Heart right ventricle (tissue), 16 donors: ENCODE measurements around the gene ECM1. TPM values are rescaled to one million over a fixed set of nuclear protein-coding genes. Genes with fewer than 3 reads are reported as not detected.

Experiments used
- ATAC-seq, 8 donors: fragments of 200-7000 bp; cut with Tn5 transposase; one replicate each; pipeline ENCODE4 v1.9.1; 2020; ENCODE audit warnings: mild to moderate bottlenecking in 8 of 8, moderate library complexity in 8 of 8, moderate number of reproducible peaks in 1 of 8
- DNase-seq, 2 donors: peaks; one replicate each; pipeline ENCODE4 v3.0.0-alpha.2; 2020
- H3K27ac ChIP-seq, 10 donors: fragments of 200-600 bp; sonication (generic) in 2 of 10; one replicate each; pipeline versions ENCODE4 v1.5.0 to v1.8.0; 2020 to 2022; ENCODE audit warnings: mild to moderate bottlenecking in 3 of 10
- H3K27me3 ChIP-seq, 7 donors: fragments of 200-600 bp; one replicate each; pipeline ENCODE4 v1.8.0; 2021 to 2022; ENCODE audit warnings: mild to moderate bottlenecking in 2 of 7
- H3K36me3 ChIP-seq, 9 donors: fragments of 200-600 bp; sonication (generic) in 1 of 9; one replicate each; pipeline versions ENCODE4 v1.5.0 to v1.8.0; 2020 to 2022; ENCODE audit warnings: mild to moderate bottlenecking in 2 of 9
- H3K4me1 ChIP-seq, 9 donors: fragments of 200-600 bp; sonication (generic) in 1 of 9; one replicate each; pipeline versions ENCODE4 v1.5.0 to v1.8.0; 2020 to 2022; ENCODE audit warnings: mild to moderate bottlenecking in 4 of 9
- H3K4me3 ChIP-seq, 10 donors: fragments of 200-600 bp; sonication (generic) in 2 of 10; one replicate each; pipeline versions ENCODE4 v1.5.0 to v1.8.0; 2020 to 2022; ENCODE audit warnings: mild to moderate bottlenecking in 7 of 10, moderate library complexity in 2 of 10
- H3K9me3 ChIP-seq, 11 donors: fragments of 200-600 bp in 10 of 11; sonication (generic) in 2 of 11; one replicate each; pipeline versions ENCODE4 v1.5.0 to v1.8.0; 2013 to 2022; ENCODE audit warnings: mild to moderate bottlenecking in 2 of 11, control low read depth in 1 of 11, moderate library complexity in 1 of 11
- CTCF ChIP-seq, 9 donors: fragments of 200-600 bp; sonication (generic) in 2 of 9; IDR thresholded peaks; one replicate each; pipeline versions ENCODE4 v1.5.0 to v1.8.0; 2021 to 2022; ENCODE audit warnings: antibody characterized with exemption in 9 of 9, mild to moderate bottlenecking in 5 of 9, moderate library complexity in 1 of 9
- WGBS, 2 donors: extraction: QIAGEN DNeasy Blood & Tissue Kit; methylation state at CpG; one replicate each; pipeline ENCODE4 v1.1.7; 2013; ENCODE audit warnings: inconsistent platforms in 1 of 2; 5-methylcytosine and 5-hydroxymethylcytosine counted together
- intact Hi-C, 10 donors: fragments of 100-400 bp; cut with DNase I; formaldehyde crosslinking; loops; one replicate each; pipeline versions ENCODE4 v1.11.1 to v1.14.2; 2022
- microRNA-seq, 2 donors: library from miRNA; unstranded; fragments of <30 nt; microRNA quantifications; one replicate each; pipeline ENCODE4 v1.2.0, GENCODE V29; 2021
- polyA plus RNA-seq, 2 donors: library from polyadenylated mRNA; stranded (reverse); fragments of 200-250 nt; gene quantifications; one replicate each; pipeline ENCODE4 v1.2.3, GENCODE V29; 2013
- total RNA-seq, 10 donors: library from RNA; stranded (reverse); fragmentation: NEBNext Ultra II Directional in 3 of 10; extraction: Animal tissue kit (Norgen Biotek cat#: 25700) in 3 of 10; gene quantifications; one replicate each; pipeline versions ENCODE4 v1.2.1 to v1.2.4, GENCODE V29; 2021 to 2023
- donor health status: Arrhythmogenic right ventricular cardiomyopathy.
- donor health status: ischemic (EF 13 %, LVEDD 7.1; RV severe dilation, severe dysfunction).
- donor health status: healthy with polysubstance abuse.
- donor health status: DM: no; HTN: yes; CAD: no.
- donor health status: DM: no; HTN: no; CAD: no.
- donor health status: ischemic (EF 25% LVEDD 6.9; RV normal size, moderate dysfunction).
- donor health status: ischemic (EF 25% LVEDD 5.7; RV mildly dilated, moderate dysfunction).
- donor health status: healthy.
- donor health status: DM: yes; HTN: yes; CAD: no.
- donor health status: Ischemic cardiomyopathy.
- donor health status: ischemic (EF 35%, LVEDD 5.7; RV mildly dilated, moderate dysfunction).
- donor health status: nonischemic (EF 11% LVEDD 7.7; RV severe dilation, severe dysfunction).
- donor health status: DM: yes; HTN: yes; CAD: no.
- donor health status: PGD.
- donor health status: ischemic (EF 29% LVEDD 5.4; RV normal size, mild dysfunction).
- donor health status: nonischemic (EF 23%, LVEDD 6.1; RV moderate dilation, normal function).

The ECM1 gene
- total and polyA plus RNA-seq, 12 donors, result 5.8 to 28.2 (median 15.8) TPM

- DNase-seq, result no peak
- no peaks in the 10 kb centered on the region for H3K9me3 ChIP-seq
- ATAC-seq, result no peak
- H3K27me3 ChIP-seq, result no peaks in the 10 kb centered on the region
- no peak for TF ChIP-seq CTCF (IDR thresholded peaks at IDR 0.05)
- H3K36me3 ChIP-seq, result peaks cover 0 to 13% (median 0%) of the 10 kb centered on the region in 9 donors
- intact Hi-C loops, result loop anchor here in 7 of 10 donors (5.0 to 10.0 kb wide), 6 partner anchors 55 to 252 kb away; partner anchors contain the start of genes GOLPH3L (in 2 of the 7) and CTSK (in 1 of the 7)
- H3K4me3 ChIP-seq, result peak overlapping the region in 9 of 10 donors; percentile 44 to 64 (median 59)
- peaks cover 55 to 94% (median 85%) of the 10 kb centered on the region in 9 donors for H3K4me1 ChIP-seq
- 7 to 12% methylated on average over 4 of the region's 4 CpGs for WGBS, 2 donors
- peak overlapping the region; percentile 91 to 100 (median 100) for H3K27ac ChIP-seq
Observed at GRCh38 chr1:150562446-150563339, 54.8 kb downstream of the ECM1 start.

Small RNA genes within 50 kb of the gene (microRNA-seq; reads per million reads assigned to microRNA genes)
- gene MIR4257 (0 reads per million in 2 donors), gene MIR6878 (0 reads per million in 2 donors)

Other genes starting within 250 kb of the ECM1 start
- gene APH1A, start 239.1 kb upstream of the ECM1 start, total RNA-seq, result 10 to 100 TPM; 56.6 to 86.9 (median 65.7) TPM
- 10 to 100 TPM; 52.9 to 74.4 TPM for gene APH1A, start 239.1 kb upstream of the ECM1 start, polyA plus RNA-seq
- 10 to 100 TPM in 6 of 10 donors, 1 to 10 TPM in 4; 5.7 to 19.5 (median 11.8) TPM for gene C1orf54, start 235.3 kb upstream of the ECM1 start, total RNA-seq
- 10 to 100 TPM; 29.1 to 34.3 TPM for gene C1orf54, start 235.3 kb upstream of the ECM1 start, polyA plus RNA-seq
- 10 to 100 TPM in 6 of 10 donors, 1 to 10 TPM in 4; 3.4 to 22.6 (median 15.5) TPM for gene CIART, start 225.6 kb upstream of the ECM1 start, total RNA-seq
- gene CIART, start 225.6 kb upstream of the ECM1 start, polyA plus RNA-seq, result 10 to 100 TPM in 1 of 2 donors, 1 to 10 TPM in 1; 4.9 to 18.7 TPM
- 10 to 100 TPM; 68.4 to 80.0 (median 73.6) TPM for gene MRPS21, start 214.2 kb upstream of the ECM1 start, total RNA-seq
- gene MRPS21, start 214.2 kb upstream of the ECM1 start, polyA plus RNA-seq, result 100 to 1,000 TPM in 1 of 2 donors, 10 to 100 TPM in 1; 89.2 to 195 TPM
- gene PRPF3, start 186.6 kb upstream of the ECM1 start, total RNA-seq, result 10 to 100 TPM; 17.8 to 25.5 (median 20.1) TPM
- gene PRPF3, start 186.6 kb upstream of the ECM1 start, polyA plus RNA-seq, result 10 to 100 TPM; 19.6 to 43.6 TPM
- 10 to 100 TPM; 21.9 to 34.5 (median 28.2) TPM for gene RPRD2, start 144.0 kb upstream of the ECM1 start, total RNA-seq
- gene RPRD2, start 144.0 kb upstream of the ECM1 start, polyA plus RNA-seq, result 1 to 10 TPM; 4.0 to 7.4 TPM
- gene TARS2, start 20.7 kb upstream of the ECM1 start, total RNA-seq, result 10 to 100 TPM; 25.1 to 44.4 (median 37.0) TPM
- 10 to 100 TPM; 19.1 to 27.4 TPM for gene TARS2, start 20.7 kb upstream of the ECM1 start, polyA plus RNA-seq
- gene FALEC, start 7.6 kb downstream of the ECM1 start, total RNA-seq, result under 1 TPM in 2 of 10 donors, not detected in 8; 0.46 to 0.60 TPM
- not detected for gene FALEC, start 7.6 kb downstream of the ECM1 start, polyA plus RNA-seq
- gene ADAMTSL4, start 41.3 kb downstream of the ECM1 start, total RNA-seq, result 10 to 100 TPM; 22.2 to 86.5 (median 40.7) TPM
- gene ADAMTSL4, start 41.3 kb downstream of the ECM1 start, polyA plus RNA-seq, result 10 to 100 TPM; 46.6 to 71.4 TPM
- 100 to 1,000 TPM in 8 of 10 donors, 10 to 100 TPM in 2; 76.4 to 155 (median 122) TPM for gene MCL1, start 71.5 kb downstream of the ECM1 start, total RNA-seq
- gene MCL1, start 71.5 kb downstream of the ECM1 start, polyA plus RNA-seq, result 10 to 100 TPM; 54.3 to 77.7 TPM
- 100 to 1,000 TPM; 115 to 148 (median 132) TPM for gene ENSA, start 121.5 kb downstream of the ECM1 start, total RNA-seq
- gene ENSA, start 121.5 kb downstream of the ECM1 start, polyA plus RNA-seq, result 10 to 100 TPM; 66.7 to 92.6 TPM
- 10 to 100 TPM; 10.9 to 17.8 (median 15.4) TPM for gene GOLPH3L, start 189.0 kb downstream of the ECM1 start, total RNA-seq
- 1 to 10 TPM; 7.6 to 8.6 TPM for gene GOLPH3L, start 189.0 kb downstream of the ECM1 start, polyA plus RNA-seq
- gene HORMAD1, start 212.8 kb downstream of the ECM1 start, total RNA-seq, result under 1 TPM in 2 of 10 donors, not detected in 8; 0.23 to 0.33 TPM
- gene HORMAD1, start 212.8 kb downstream of the ECM1 start, polyA plus RNA-seq, result not detected